Measurements from ENCODE around the gene FGF13. TPM values are rescaled to one million over a fixed set of nuclear protein-coding genes. Genes with fewer than 3 reads are reported as not detected.

Gene FGF13
- total RNA-seq, 1 experiment from 2014 or later, result 36.5 TPM

- TF ChIP-seq EZH2 (IDR thresholded peaks at IDR 0.05; ENCODE audit: borderline replicate concordance, low read depth, low read length, poor library complexity, severe bottlenecking) (no peak), CTCF (conservative IDR thresholded peaks at IDR 0.05; ENCODE audit: low read depth, low read length) (no peak)
- no peak overlapping the region for H3K27ac ChIP-seq (ENCODE audit: low read depth, low read length, poor library complexity, severe bottlenecking)
- H3K4me3 ChIP-seq (ENCODE audit: low read depth, low read length, poor library complexity, severe bottlenecking), result no peak overlapping the region
- no TSS peak for BruUV-seq (replicated peaks)
- ChIA-PET CTCF (no interaction called here), POLR2A (ENCODE audit: low non-redundant PET) (no interaction called here)
- no peaks in the 10 kb centered on the region for H3K36me3 ChIP-seq (ENCODE audit: insufficient read depth, low read length, poor library complexity, severe bottlenecking)
- peaks cover 6% of the 10 kb centered on the region for H3K4me1 ChIP-seq (ENCODE audit: insufficient read depth, low read length, poor library complexity, severe bottlenecking)
- intact Hi-C loops (cut with micrococcal nuclease; ENCODE audit: unreplicated experiment), result loop anchor here (2.0 kb wide), 1 partner anchor 613 kb away; no protein-coding TSS in a partner anchor
- H3K9me3 ChIP-seq (ENCODE audit: low read depth, low read length, poor library complexity, severe bottlenecking), result no peaks in the 10 kb centered on the region
- DNase-seq (ENCODE audit: low spot score), result no peak
- H3K27me3 ChIP-seq (replicated peaks; ENCODE audit: insufficient read depth, low read depth, low read length, poor library complexity), result no peaks in the 10 kb centered on the region
Observed at GRCh38 chrX:138742217-138742616, 30.7 kb upstream of the FGF13 start.

- CTCF ChIA-PET, result no interaction called here
Observed at GRCh38 chrX:138740341-138740740, 28.8 kb upstream of the FGF13 start.

GRCh38 chrX:138723301-138723700 is 11.8 kb upstream of the FGF13 start:
- BruUV-seq (replicated peaks), result no TSS peak
- intact Hi-C loops (cut with micrococcal nuclease; ENCODE audit: unreplicated experiment), result no loop called here
- H3K9me3 ChIP-seq (ENCODE audit: low read depth, low read length, poor library complexity, severe bottlenecking), result no peaks in the 10 kb centered on the region
- POLR2A ChIA-PET (ENCODE audit: low non-redundant PET), result no interaction called here
- no peaks in the 10 kb centered on the region for H3K27me3 ChIP-seq (replicated peaks; ENCODE audit: insufficient read depth, low read depth, low read length, poor library complexity)
- CTCF ChIA-PET, result no interaction called here
- H3K4me3 ChIP-seq (ENCODE audit: low read depth, low read length, poor library complexity, severe bottlenecking), result no peak overlapping the region
- no peaks in the 10 kb centered on the region for H3K4me1 ChIP-seq (ENCODE audit: insufficient read depth, low read length, poor library complexity, severe bottlenecking)
- H3K27ac ChIP-seq (ENCODE audit: low read depth, low read length, poor library complexity, severe bottlenecking), result no peak overlapping the region
- peak; percentile 15 for DNase-seq (ENCODE audit: low spot score)
- H3K36me3 ChIP-seq (ENCODE audit: insufficient read depth, low read length, poor library complexity, severe bottlenecking), result no peaks in the 10 kb centered on the region
- TF ChIP-seq EZH2 (IDR thresholded peaks at IDR 0.05; ENCODE audit: borderline replicate concordance, low read depth, low read length, poor library complexity, severe bottlenecking), result no peak

More at GRCh38 chrX:138740341-138740740, 28.8 kb upstream of the FGF13 start:
- DNase-seq (ENCODE audit: low spot score), result no peak
- BruUV-seq (replicated peaks), result no TSS peak
- POLR2A ChIA-PET (ENCODE audit: low non-redundant PET), result no interaction called here
- no peaks in the 10 kb centered on the region for H3K27me3 ChIP-seq (replicated peaks; ENCODE audit: insufficient read depth, low read depth, low read length, poor library complexity)
- H3K9me3 ChIP-seq (ENCODE audit: low read depth, low read length, poor library complexity, severe bottlenecking), result no peaks in the 10 kb centered on the region
- peaks cover 6% of the 10 kb centered on the region for H3K4me1 ChIP-seq (ENCODE audit: insufficient read depth, low read length, poor library complexity, severe bottlenecking)
- no peaks in the 10 kb centered on the region for H3K36me3 ChIP-seq (ENCODE audit: insufficient read depth, low read length, poor library complexity, severe bottlenecking)
- TF ChIP-seq EZH2 (IDR thresholded peaks at IDR 0.05; ENCODE audit: borderline replicate concordance, low read depth, low read length, poor library complexity, severe bottlenecking), result no peak
- no peak for TF ChIP-seq CTCF (conservative IDR thresholded peaks at IDR 0.05; ENCODE audit: low read depth, low read length)
- no peak overlapping the region for H3K4me3 ChIP-seq (ENCODE audit: low read depth, low read length, poor library complexity, severe bottlenecking)
- intact Hi-C loops (cut with micrococcal nuclease; ENCODE audit: unreplicated experiment), result no loop called here
- H3K27ac ChIP-seq (ENCODE audit: low read depth, low read length, poor library complexity, severe bottlenecking), result no peak overlapping the region

GRCh38 chrX:138719396-138719795 is 7.9 kb upstream of the FGF13 start:
- Histone ChIP-seq H3K9me3 (ENCODE audit: low read depth, low read length, poor library complexity, severe bottlenecking) (no peaks in the 10 kb centered on the region), H3K4me3 (ENCODE audit: low read depth, low read length, poor library complexity, severe bottlenecking) (no peak overlapping the region), H3K27ac (ENCODE audit: low read depth, low read length, poor library complexity, severe bottlenecking) (no peak overlapping the region), H3K4me1 (ENCODE audit: insufficient read depth, low read length, poor library complexity, severe bottlenecking) (no peaks in the 10 kb centered on the region), H3K27me3 (replicated peaks; ENCODE audit: insufficient read depth, low read depth, low read length, poor library complexity) (no peaks in the 10 kb centered on the region), H3K36me3 (ENCODE audit: insufficient read depth, low read length, poor library complexity, severe bottlenecking) (no peaks in the 10 kb centered on the region)
- intact Hi-C loops (cut with micrococcal nuclease; ENCODE audit: unreplicated experiment), result loop anchor here (10.0 kb wide), 1 partner anchor 425 kb away; no protein-coding TSS in a partner anchor
- no TSS peak for BruUV-seq (replicated peaks)
- POLR2A ChIA-PET (ENCODE audit: low non-redundant PET), result no interaction called here
- no peak for TF ChIP-seq CTCF (conservative IDR thresholded peaks at IDR 0.05; ENCODE audit: low read depth, low read length)
- no peak for TF ChIP-seq EZH2 (IDR thresholded peaks at IDR 0.05; ENCODE audit: borderline replicate concordance, low read depth, low read length, poor library complexity, severe bottlenecking)
- no peak for DNase-seq (ENCODE audit: low spot score)
- CTCF ChIA-PET, result no interaction called here
